ENCODE data around the gene DNMT3A.

DNMT3A gene

GRCh38 chr2:25188405-25188804 is 153.3 kb downstream of the DNMT3A start:
- TF ChIP-seq, protein P1, sequence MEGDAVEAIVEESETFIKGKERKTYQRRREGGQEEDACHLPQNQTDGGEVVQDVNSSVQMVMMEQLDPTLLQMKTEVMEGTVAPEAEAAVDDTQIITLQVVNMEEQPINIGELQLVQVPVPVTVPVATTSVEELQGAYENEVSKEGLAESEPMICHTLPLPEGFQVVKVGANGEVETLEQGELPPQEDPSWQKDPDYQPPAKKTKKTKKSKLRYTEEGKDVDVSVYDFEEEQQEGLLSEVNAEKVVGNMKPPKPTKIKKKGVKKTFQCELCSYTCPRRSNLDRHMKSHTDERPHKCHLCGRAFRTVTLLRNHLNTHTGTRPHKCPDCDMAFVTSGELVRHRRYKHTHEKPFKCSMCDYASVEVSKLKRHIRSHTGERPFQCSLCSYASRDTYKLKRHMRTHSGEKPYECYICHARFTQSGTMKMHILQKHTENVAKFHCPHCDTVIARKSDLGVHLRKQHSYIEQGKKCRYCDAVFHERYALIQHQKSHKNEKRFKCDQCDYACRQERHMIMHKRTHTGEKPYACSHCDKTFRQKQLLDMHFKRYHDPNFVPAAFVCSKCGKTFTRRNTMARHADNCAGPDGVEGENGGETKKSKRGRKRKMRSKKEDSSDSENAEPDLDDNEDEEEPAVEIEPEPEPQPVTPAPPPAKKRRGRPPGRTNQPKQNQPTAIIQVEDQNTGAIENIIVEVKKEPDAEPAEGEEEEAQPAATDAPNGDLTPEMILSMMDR (conservative IDR thresholded peaks at IDR 0.05; ENCODE audit: control insufficient read depth, insufficient read depth, low read depth, low read length), result no peak
- H3K4me3 ChIP-seq (ENCODE audit: control insufficient read depth, low read depth, low read length), result no peak overlapping the region
- DNase-seq (ENCODE audit: low read depth), result no peak

- TF ChIP-seq, protein P1 (conservative IDR thresholded peaks at IDR 0.05; ENCODE audit: control insufficient read depth, insufficient read depth, low read depth, low read length), result no peak
- DNase-seq (ENCODE audit: low read depth), result no peak
These were observed 153.9 kb downstream of the DNMT3A start for GRCh38 chr2:25187729-25188350.

GRCh38 chr2:25184254-25184653 is 157.5 kb downstream of the DNMT3A start:
- DNase-seq (ENCODE audit: low read depth), result no peak
- TF ChIP-seq, protein P1 (conservative IDR thresholded peaks at IDR 0.05; ENCODE audit: control insufficient read depth, insufficient read depth, low read depth, low read length), result no peak
- H3K4me3 ChIP-seq (ENCODE audit: control insufficient read depth, low read depth, low read length), result no peak overlapping the region

More at GRCh38 chr2:25187729-25188350, 153.9 kb downstream of the DNMT3A start:
- H3K4me3 ChIP-seq (ENCODE audit: control insufficient read depth, low read depth, low read length), result no peak overlapping the region

DNA sequence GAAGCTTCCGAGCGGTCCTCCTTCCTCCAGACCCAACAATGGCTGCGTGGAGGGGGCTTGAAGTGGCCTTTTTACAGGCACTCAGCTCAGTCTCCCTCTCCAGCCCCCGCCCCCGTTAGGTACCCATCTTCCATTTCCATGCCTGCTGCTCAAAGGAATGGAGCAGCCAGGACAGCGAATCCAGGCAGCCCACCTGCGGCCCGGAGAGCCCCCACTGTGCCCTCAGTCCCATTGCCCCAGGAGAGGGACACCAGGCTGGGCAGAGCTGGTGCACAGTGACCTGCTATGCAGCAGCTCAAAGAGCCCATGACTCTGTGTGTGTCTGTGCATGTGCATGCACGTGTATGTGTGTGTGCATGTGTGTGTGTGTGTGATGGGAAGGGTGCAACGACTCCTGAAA is 162.7 kb downstream of the DNMT3A start:
- no peak for DNase-seq (ENCODE audit: low read depth)
- TF ChIP-seq, protein P1 (conservative IDR thresholded peaks at IDR 0.05; ENCODE audit: control insufficient read depth, insufficient read depth, low read depth, low read length), result no peak
- H3K4me3 ChIP-seq (ENCODE audit: control insufficient read depth, low read depth, low read length), result no peak overlapping the region

Data from fibroblast of mammary gland (primary cell).